NCI-H69 (cell line): ENCODE measurements around the gene ZNF407.

Experiments used
- DNase-seq: peaks from one replicate; lab custom pipeline; 2025; lab: John Stamatoyannopoulos, UW

Gene ZNF407

GRCh38 chr18:74880706-74881278 is 283.1 kb downstream of the ZNF407 start:
- peak; percentile 98 for DNase-seq

DNA sequence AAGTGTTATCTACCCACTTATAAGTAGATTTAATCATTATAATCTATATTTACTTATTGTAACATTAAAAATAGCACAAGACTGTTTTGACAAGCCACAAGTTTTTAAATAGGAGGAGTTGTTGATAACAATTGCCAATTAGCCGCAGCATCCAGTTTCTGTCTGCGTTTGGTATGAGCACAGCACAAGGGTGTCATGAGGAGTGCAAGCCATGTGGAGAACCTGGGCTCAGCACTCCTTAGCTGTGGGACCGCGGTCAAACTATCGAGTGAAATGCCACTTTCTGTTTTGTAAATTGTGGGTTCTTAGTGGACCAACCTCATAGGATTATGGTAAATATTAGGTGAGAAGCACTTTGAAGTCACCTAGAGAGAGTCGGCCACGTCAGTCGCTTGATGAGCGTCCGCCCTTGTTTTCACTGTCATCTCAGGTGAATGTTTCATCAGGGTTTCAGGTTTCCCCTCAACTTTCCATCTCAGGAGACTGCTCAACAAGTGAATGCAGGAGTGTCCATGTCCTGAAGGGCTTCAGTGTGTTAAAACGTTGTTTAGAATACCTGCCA is 294.5 kb downstream of the ZNF407 start:
- no peak for DNase-seq

- DNase-seq, result peak; percentile 35
Observed at GRCh38 chr18:74895686-74896085, 298.0 kb downstream of the ZNF407 start.

DNA sequence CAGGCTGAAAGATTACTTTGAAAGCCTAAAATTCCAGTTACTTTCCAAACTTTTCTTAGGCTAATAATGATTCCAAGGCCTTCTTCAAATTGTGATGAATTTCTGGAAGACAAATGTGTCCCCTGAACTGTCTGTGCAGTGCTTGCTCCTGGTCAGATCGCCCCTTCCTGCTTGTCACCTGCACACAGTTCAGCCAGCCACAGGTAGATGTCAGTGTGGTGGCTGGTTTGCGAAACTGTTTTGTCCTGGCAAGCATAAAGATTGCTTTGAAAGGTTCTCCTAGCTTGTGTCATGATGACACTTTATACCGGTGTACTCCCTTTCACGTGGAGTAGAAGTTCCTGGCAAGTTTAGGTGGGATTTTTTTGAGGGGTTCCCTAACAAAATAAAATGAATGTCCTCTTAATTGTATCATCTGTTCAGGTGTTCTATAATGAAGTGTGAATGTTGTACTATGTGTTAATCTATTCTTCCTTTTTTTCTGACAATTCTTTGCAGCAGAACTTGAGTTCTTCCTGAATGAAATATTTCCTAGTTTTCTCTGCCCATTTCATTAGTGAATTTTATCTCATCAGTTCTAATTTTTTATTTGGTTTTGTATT is 298.8 kb downstream of the ZNF407 start:
- peak; percentile 93 for DNase-seq

DNA sequence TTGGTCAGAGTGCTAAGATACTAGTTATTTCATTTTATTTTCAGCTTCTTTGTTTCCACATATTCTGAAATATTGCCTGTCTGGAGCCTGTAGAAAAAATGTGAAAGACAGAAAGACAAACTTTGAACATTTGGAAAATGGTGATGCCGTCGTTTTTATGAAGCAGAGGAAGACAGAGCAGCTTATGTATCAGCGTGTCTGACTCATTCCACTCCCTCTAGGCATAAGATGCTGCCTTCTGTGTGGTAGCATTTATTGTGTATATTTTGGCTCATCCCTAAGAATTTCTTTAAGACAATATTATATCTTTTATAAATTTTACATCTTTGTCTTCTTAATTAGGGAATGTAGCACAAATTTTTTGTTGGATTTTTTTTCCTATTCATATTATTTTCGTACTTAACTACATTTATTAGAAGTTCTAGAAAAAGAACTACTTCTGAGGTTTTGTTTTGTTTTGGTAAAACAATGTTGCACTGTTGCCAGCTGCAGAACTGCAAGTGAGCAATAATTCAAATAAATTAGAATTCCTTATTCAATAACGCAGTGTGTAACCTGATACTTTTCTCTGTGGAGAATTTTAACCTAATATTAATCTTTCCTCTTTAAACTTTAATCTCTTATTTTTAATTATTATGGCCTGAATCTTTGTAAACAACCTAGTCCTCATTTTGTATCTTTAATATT is 300.4 kb downstream of the ZNF407 start:
- peak; percentile 41 for DNase-seq

GRCh38 chr18:74898965-74899364 is 301.3 kb downstream of the ZNF407 start:
- peak; percentile 93 for DNase-seq

- peak; percentile 98 for DNase-seq
Observed at GRCh38 chr18:74899554-74899953, 301.9 kb downstream of the ZNF407 start.

- DNase-seq, result peak; percentile 48
Observed at GRCh38 chr18:74901362-74902146, 303.9 kb downstream of the ZNF407 start.

GRCh38 chr18:74902147-74902455 is 304.4 kb downstream of the ZNF407 start:
- DNase-seq, result peak; percentile 95

DNA sequence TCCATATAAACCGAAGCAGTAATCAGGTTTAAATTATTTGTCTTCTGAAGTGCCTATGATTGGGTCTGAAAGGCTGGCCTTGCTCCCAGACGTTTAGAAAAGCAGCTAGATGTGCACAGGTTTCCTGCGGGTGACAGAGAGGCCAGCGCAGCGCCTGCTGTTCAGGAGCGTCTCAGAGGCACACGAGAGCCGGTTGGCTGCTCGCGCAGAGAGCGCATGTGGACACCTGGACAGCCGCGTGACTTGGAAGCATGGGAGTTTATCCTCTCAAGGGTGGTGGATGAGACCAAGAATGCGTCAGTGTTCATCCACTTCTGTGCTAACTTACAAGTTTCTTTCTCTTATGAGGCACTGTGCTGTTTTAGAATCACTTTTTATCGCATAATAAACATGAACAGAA is 307.6 kb downstream of the ZNF407 start:
- peak; percentile 96 for DNase-seq

DNA sequence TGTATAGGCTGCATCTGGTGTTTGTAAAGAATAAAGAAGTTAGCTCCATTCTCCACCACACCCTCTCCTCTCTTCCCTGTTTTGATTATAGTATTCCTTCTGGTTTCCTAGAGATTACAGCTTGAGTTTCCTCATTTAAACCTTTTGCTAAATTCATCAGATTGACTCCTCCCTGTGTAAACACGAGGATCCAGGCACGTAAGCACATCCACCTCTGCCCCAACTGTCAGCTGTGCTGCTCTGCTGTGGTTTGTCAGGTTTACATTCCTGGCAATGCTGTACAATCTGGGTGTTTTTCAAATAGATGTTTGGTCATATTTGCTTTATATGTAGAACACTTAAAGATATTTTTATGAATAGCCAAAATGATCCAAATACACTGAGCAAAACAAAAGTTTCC is 308.5 kb downstream of the ZNF407 start:
- peak; percentile 81 for DNase-seq

DNA sequence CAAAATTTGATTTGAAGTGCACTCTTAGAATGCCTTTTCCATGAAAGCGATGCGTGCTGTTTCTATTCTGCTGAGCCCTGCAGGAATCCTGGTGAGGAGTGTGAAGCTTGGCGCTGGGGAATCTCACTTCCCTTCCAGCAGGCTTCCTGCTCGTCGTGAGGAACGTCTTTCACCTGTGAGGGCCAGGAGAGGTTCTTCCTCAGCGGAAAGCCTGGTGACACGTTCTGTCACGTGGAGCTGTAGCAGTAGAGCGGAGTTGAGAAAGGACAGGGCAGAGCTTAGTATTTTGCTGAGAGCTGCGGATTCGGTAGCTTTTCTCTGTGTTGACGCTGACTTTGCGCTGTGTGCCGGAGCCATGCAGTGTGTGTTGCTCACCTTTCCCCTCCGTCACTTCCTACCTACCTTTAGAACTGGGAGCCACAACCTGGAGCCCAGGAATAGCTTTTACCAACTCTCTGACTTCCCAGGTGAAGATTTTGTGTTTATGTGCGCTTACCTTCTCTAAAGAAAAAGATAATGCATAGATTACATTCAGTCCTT is 316.5 kb downstream of the ZNF407 start:
- no peak for DNase-seq

DNA sequence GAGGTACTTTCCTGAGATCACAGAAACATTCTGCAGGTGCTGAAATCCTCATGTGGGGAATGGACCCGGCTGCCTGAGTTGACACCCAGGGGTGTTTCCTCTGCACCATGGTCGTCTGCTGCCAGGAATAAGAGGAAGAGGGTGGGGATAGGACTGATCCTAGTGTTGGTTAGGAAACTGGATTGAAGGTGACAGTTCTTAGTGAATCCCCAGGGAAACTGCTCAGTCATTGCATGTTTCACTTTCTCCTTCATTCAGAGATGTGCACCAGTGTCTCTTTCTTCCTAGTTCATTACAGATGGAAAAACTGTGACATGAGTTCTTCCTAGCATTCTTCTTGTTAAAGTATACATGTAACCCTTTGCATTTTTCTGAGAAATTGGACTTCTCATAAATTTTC is 317.0 kb downstream of the ZNF407 start:
- DNase-seq, result peak; percentile 38

DNA sequence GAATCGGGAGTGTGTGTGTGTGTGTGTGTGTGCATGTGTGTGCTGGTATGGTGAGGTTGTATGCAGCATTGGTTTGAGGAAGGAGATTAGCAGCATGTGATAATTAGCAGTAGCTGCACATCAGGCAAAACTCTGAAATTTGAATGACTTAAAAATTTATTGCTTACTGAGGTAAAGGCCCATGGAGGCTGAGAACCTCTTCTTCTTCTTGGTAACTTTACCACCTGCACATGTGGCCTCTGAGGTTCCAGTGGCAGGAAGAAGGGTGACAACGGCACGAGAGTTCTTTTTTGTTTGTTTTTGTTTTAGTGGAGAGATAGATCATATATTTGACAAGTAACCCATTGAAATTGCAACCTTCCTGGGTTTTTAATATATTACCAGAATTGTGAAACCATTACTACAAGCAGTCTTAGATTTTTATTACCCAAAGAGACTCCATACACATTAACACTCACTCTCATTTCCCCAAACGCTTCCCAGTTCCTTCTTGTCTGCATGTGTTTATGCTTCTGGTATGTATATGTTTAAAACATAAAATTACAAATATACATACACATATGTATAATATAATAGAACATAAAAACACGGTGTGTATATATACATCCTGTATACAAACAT is 319.2 kb downstream of the ZNF407 start:
- no peak for DNase-seq

DNA sequence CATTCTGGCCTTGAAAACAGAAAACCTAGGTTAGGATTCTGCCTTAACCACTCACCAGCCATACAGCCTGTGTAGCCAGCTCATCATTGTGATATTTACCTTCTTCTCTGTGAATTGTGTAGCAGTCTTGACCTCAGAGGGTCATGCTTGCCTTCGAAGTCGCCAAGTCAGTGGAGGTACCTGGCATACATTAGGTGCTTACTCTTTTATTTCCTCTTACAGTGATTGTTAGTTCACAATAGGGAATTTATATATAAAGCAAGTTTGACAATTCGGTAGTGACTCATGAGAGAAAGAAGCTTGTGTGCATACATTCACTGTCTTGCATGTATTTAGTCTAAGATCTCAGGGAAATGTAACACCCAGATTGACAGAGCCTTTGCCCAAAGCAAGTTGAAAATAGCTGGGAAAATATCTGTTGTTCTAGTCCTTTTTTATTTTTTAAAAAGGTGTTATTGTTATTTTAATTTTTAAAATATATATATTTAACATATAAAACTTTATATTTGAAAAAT is 320.7 kb downstream of the ZNF407 start:
- DNase-seq, result peak; percentile 32

DNA sequence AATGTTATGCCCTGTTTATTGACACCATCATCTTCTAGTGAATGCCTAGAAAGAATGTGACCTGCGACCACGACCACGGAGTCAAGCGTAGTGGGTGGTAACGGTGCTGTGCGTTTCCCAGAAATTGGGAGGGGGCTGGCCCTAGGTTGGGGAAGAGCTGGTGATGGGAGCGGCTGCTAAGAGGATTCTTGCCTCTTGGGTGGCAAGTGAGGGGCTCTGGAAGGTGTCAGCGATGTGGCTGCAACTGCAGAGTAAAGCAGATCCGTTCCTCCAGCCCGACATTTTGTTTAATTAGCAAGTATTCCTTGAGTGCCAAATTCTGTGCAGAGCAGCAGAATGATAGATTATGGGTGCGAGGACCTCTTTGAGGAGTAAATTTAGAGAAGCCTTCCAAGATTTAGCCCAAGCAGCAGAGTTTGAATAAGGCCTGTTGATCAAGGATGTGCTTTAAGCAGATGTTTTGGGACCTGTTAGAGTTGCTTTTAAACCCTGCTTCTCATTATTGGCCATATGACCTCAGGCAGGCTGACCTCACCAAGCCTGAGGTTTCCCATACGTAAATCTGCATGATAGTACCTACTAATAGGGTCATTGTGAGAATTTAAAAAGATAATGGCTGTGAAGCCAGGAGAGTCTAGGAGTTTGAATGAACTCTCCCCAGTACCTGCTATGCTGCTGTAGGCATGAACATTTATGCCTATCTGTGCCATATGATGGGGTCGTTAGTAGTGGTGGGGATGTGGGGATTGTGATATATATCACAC is 323.6 kb downstream of the ZNF407 start:
- no peak for DNase-seq

GRCh38 chr18:74926051-74926450 is 328.4 kb downstream of the ZNF407 start:
- DNase-seq, result no peak

DNA sequence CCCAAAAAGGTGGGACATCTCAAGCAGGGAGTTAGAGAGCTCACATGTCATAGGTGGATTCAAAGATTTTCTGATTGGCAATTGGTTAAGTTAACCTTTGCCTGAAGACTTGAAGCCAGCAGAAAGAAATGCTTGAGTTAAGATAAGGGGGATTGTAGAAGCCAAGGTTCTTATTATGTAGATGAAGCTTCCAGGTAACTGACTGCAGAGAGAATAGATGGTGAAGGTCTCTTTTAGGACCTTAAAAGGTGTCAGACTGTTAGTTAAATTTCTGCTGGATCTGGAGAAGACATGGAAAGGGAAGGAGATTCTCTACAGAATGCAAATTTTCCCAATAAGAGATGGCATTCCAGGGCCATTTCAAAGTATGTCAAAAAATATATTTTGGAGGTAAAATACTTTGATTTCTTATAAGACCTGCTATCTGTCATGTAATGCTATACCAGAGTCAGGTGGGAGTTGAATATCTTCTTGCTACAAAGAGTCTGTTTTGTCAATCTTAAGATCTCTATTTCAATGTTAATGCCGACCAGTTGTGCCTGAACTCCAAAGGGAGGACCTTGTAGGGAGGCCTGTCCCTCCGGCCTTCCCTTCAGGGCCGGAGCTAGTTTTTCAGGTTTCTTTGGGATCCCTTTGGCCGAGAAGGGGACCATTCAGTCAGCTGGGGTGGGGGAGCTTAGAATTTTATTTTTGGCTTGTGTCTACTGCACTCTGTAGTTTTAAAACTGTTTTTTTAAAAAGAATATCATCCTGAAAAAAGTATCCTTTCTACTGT is 330.7 kb downstream of the ZNF407 start:
- DNase-seq, result no peak

GRCh38 chr18:74929110-74929509 is 331.4 kb downstream of the ZNF407 start:
- DNase-seq, result no peak

DNA sequence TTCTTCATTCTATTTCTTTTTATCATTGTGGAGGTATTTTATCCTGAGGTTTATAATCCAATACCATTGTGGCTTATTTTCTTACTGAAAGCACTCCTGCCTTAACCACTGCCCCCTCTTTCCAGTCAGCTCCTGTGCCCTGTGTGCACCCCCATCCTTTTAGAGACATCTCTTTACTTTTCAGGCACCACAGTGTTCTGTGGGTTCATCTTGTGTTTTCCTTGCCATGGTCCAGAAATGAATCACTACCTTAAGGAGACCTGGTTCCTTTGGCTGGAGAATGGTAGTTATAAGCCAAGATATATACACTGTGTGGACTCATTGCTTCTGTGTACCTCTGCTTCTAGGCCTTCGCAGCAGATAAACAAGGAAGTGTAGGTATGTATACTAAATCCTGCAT is 332.9 kb downstream of the ZNF407 start:
- DNase-seq, result no peak
